T-helper 2 cell (primary cell): ENCODE measurements around the gene CARMIL1.
A peak's percentile ranks its signal among the peaks of the same experiment; 100 is the strongest.

Experiments used
- DNase-seq, 5 experiments: peaks; one replicate each; pipeline versions ENCODE4 v3.0.0 to v3.0.0-alpha.2; 2012 to 2022

Gene CARMIL1

DNA sequence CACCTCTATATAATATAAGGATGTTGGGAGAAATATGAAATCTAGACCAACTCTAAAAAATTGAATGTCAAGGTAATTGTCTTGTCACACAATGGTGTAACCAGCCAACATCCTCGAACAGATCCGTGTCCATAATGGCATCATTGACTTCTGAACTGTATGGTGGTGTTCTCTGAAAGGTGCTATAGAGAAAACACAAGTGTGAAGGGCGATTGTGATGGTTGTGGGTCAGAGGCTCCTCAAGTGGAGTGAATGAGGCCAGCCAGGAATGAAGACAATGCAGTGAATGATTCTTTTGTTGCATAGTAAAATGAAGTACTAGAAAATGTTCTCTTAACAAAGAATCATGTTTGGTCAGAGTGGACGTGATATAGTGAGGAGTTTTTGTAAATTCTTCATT, 58.3 kb downstream of the CARMIL1 start:
- no peak for DNase-seq

GRCh38 chr6:25340431-25341202, 61.4 kb downstream of the CARMIL1 start:
- no peak for DNase-seq

GRCh38 chr6:25341203-25341552, 62.0 kb downstream of the CARMIL1 start:
- DNase-seq = no peak

GRCh38 chr6:25341923-25342619, 62.9 kb downstream of the CARMIL1 start:
- DNase-seq = no peak

DNA sequence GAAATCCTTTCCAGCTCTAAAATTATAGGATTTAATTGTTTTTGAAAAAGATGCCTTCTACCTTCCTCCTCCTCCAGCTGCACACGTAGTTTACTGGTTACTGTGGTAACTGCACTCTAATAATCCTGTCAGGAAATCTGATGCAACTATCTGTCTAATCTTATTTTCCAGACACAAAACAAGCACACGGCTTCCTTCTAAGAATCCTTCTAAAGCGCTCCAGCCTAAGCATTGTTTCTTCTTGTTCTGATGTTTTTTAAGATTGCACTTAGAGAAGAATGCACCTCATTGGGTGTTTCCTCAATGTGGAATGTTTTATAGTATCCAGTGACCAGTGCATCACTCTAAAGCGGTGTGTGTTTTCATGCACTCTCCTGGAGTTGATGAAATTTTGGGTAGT, 63.6 kb downstream of the CARMIL1 start:
- DNase-seq = no peak

GRCh38 chr6:25343984-25344383, 64.8 kb downstream of the CARMIL1 start:
- DNase-seq = peak in 1 of 5 experiments; percentile 6

DNA sequence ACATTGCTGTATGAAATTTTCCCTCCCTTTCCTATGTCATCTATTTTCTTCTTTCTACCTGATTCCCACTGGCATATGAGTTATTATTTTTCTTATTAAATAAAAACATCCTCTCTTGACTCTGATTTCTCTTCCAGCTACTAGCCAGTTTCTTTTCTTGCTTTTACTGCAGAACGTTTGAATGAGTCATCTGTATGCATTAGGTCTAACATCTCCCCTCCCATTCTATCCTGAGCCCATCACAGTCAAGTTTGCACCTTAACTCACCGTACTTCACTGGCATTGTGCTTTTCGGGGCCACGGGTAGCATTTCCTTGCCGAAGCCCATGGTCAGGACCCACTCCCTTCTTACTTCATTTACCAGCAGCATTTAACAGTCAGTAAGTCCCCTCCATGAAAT, 65.7 kb downstream of the CARMIL1 start:
- DNase-seq = no peak

DNA sequence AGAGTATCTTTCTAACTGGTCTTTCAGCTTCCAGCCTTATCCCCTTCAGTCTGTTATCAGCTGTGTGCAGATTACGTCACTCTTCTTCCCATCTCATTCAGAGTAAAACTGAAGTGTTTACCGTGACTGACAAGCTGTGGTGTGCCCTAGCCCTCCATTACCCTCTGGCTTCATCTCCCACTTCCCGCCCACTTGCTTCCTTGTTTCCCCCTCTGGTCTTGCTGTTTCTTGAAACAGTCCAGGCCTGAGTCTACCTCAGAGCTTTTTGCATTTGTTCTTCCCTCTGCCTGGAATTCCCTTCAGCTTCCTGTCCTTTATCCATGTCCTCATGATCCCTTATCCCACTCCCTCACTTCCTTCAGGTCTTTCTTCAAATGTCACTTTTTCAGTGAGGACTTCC, 66.9 kb downstream of the CARMIL1 start:
- no peak for DNase-seq

- DNase-seq = no peak
Observed at GRCh38 chr6:25350573-25350972, 71.4 kb downstream of the CARMIL1 start.

GRCh38 chr6:25351485-25351884, 72.3 kb downstream of the CARMIL1 start:
- no peak for DNase-seq

DNA sequence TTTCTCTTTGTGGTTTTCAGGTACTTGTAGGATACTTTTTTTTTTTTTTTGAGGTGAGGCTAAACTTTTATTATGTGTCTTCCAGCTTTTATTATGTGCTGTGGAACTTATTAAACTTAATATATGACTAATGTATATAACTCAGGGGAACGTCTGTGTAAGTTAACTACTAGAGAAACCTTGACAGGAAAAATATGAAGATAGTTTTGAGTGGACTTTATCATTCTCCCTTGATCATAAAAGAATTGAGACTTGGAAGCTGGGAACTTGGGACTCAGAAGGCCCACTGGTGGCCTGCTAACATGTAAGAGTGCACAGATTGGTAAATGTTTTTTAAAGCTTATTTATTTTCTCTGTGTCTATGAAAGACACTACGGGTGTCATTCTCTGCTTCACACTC, 73.1 kb downstream of the CARMIL1 start:
- no peak for DNase-seq

- DNase-seq = no peak
Observed at GRCh38 chr6:25354078-25354932, 75.1 kb downstream of the CARMIL1 start.

DNA sequence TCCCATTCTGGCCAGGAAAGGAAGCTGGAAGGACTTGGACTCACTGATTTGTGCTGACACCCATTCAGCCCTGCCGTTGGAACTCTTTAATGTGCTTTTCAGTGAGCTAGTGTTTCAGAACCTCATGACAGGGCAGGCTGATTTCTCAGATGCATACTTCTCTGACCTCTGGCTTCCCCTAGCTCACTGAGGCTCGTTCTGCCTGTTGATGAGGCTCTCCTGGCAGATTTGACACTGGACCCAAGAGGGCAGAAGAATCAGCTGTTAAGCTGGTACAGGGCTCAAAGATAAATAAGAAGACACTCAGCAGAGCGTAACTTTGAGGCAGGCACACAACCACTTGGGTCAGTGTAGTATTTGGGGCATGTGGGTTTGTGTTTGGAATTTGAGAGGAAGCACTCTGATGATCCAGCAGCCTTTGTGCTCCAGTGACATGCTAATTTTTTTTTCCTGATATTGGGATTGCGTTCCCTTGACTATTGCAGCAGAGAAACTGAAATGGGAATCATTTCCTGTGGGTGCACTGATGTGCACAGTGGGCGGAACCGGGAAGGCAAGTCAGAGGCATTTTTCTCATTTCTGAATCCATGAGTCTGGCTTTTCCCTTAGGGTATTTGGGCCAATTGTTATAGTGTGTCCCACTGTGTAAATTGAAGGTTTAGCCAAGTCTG, 80.2 kb downstream of the CARMIL1 start:
- DNase-seq = no peak

- DNase-seq = no peak
Observed at GRCh38 chr6:25359891-25360290, 80.7 kb downstream of the CARMIL1 start.

GRCh38 chr6:25360621-25361020, 81.4 kb downstream of the CARMIL1 start:
- DNase-seq = no peak

DNA sequence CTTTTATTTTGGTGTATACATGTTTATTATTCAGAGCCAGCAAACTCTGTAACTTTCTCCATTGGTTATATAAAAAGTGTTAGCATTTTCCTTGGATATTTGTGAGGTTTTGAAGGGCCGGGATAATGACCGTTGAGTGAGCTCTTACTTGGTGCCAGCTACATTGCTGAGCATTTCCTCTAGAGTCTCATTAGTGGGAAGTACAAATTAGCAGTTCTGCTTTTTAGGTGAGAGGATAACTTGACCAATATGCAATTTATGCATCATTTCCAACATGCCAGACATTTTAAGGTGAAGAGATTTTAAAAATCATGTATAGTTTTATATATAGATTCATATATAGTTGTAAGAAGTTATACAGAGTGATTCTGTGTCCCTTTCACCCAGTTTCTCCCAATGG, 84.3 kb downstream of the CARMIL1 start:
- no peak for DNase-seq

DNA sequence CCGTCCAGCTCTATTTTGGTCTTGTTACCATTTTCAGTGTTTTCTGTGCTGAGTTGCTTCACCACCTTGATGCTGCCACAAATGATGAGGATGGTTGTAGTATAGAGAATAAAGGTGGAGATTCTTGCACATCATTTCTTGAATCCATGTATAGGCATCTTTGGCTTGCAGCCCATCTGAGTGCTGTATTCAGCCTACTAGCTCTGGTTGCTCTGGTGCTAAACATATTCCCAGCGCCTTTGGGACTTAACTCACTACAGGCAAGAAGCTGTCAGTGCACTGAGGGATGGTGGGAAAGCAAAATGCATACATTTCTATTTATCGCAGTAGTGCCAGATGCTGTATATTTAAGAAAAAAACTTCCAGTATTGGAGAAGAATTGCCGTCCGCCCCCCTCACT, 86.0 kb downstream of the CARMIL1 start:
- DNase-seq = no peak

GRCh38 chr6:25366903-25367545, 87.8 kb downstream of the CARMIL1 start:
- peak in 2 of 5 experiments; percentile 36 to 69 for DNase-seq

DNA sequence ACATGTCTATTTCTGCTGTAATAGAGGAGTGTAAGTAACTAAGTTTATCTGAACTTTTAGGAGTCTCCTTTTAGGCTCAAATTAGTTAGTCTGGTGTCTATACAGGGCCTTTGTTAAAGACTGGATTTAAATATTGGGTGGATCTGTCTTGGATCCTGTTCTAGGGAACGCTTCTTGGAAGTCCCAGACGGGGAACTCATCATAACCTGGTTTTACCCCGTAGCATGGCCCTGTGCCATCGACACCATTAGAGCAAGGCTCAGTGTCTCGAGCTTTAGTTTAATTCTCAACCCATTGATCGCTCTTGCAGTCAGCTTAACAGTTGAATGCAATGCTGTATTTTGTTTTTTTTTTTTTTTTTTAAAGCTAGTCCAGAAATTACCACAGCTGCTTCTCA, 89.9 kb downstream of the CARMIL1 start:
- no peak for DNase-seq

DNA sequence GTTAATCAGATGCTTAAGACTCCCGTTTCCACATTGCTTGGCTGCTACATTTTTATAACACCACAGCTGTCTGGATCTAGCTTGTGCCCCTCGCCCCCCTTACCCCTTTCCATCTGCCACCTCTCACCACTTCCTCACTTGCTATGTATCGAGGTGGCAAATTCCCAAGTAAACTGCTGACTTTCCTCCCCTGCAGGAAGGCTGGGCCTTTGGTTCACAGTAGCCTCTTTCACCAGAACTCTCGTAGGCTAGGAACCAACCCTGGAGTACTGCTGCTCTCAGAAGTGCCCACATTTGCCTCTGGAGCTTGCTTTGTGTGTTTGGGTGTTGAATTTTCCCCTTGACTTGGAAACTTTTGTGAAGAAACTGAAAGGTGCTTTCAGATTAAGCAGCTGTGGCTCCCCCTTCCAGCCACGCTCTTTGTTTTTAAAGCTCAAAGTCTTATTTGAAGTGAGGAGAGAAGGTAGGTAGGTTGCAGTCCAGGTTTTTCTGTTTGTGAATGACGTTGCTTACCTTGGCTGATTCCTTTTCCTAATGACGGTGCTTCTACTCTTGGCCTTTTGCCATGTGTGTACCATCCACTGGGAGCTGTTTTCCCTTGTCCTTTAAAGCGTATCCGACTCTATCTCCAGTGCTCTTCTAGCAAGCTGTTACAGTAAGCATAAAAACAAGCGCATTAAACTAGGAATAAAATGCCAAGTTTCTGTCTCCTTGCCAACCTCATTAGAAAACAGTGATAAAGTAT, 90.4 kb downstream of the CARMIL1 start:
- peak in 1 of 5 experiments; percentile 20 for DNase-seq

- DNase-seq = peak in 1 of 5 experiments; percentile 74
Observed at GRCh38 chr6:25370178-25371036, 91.2 kb downstream of the CARMIL1 start.
